HL-60 (cell line): ENCODE data around the gene FRMPD4.

Experiments
- DNase-seq, 2 experiments: peaks; one replicate each; pipeline ENCODE4 v3.0.0-alpha.2; 2010 to 2020; ENCODE audit warnings: low read depth in 1 of 2, low spot score in 1 of 2
- H3K27ac ChIP-seq: fragments of 250-450 bp; sonication (Bioruptor Pico); replicated peaks from 2 replicates; pipeline ENCODE4 v1.5.1; 2020; ENCODE audit warnings: mild to moderate bottlenecking, moderate library complexity
- H3K27me3 ChIP-seq: fragments of 250-450 bp; sonication (Bioruptor Pico); 2 replicates; pipeline ENCODE4 v1.5.1; 2021; ENCODE audit warnings: mild to moderate bottlenecking, moderate library complexity; ENCODE audit not compliant: insufficient read depth, poor library complexity, severe bottlenecking
- H3K4me3 ChIP-seq: replicated peaks from 2 replicates; pipeline ENCODE4 v1.5.1; 2011; ENCODE audit warnings: mild to moderate bottlenecking, control low read depth, low read length; ENCODE audit not compliant: insufficient read depth
- CTCF ChIP-seq: IDR thresholded peaks from one replicate; pipeline ENCODE4 v1.5.1; 2011; ENCODE audit warnings: low read length, control low read depth, inconsistent platforms; ENCODE audit not compliant: insufficient read depth
- GABPA ChIP-seq: IDR thresholded peaks from 2 replicates; pipeline ENCODE4 v1.6.1; 2012; ENCODE audit warnings: low read depth
- POLR2AphosphoS5 ChIP-seq: IDR thresholded peaks from 2 replicates; pipeline ENCODE4 v1.6.1; 2012; ENCODE audit warnings: low read depth
- SPI1 ChIP-seq: IDR thresholded peaks from 2 replicates; pipeline ENCODE4 v1.6.1; 2012; ENCODE audit warnings: low read depth, mild to moderate bottlenecking, borderline replicate concordance
- TF ChIP-seq, protein P1 (sequence below): IDR thresholded peaks from 2 replicates; pipeline ENCODE4 v1.6.1; 2012; ENCODE audit warnings: low read depth; ENCODE audit not compliant: insufficient replicate concordance

FRMPD4 gene

GRCh38 chrX:12396584-12396983 lies 258.3 kb downstream of the FRMPD4 start:
- TF ChIP-seq CTCF = no peak
- TF ChIP-seq POLR2AphosphoS5 = no peak
- no peak overlapping the region for H3K27ac ChIP-seq
- H3K27me3 ChIP-seq = no peaks in the 10 kb centered on the region
- H3K4me3 ChIP-seq = no peak overlapping the region
- DNase-seq = no peak

DNA sequence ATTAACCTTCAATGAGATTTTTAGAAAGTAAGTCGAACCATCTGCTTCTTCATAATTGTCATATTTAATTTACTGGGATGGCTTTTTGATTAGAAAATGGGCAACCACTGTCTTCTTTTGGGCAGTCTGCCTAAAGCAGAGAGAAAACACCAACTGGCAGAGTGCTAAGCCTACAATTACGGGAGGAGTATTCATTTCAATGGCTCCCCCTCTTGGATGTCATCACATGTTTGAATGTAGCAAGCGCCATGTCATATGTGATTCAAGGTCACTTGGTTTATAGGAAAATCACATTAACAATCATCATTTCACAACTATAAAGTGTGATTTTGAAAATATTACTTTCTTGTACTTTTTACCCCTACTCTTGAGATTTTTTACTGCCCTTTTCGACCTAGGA lies 261.9 kb downstream of the FRMPD4 start:
- Histone ChIP-seq H3K4me3 (no peak overlapping the region), H3K27ac (no peak overlapping the region), H3K27me3 (no peaks in the 10 kb centered on the region)
- TF ChIP-seq GABPA = no peak
- no peak for TF ChIP-seq POLR2AphosphoS5
- no peak for TF ChIP-seq CTCF
- TF ChIP-seq, protein P1, sequence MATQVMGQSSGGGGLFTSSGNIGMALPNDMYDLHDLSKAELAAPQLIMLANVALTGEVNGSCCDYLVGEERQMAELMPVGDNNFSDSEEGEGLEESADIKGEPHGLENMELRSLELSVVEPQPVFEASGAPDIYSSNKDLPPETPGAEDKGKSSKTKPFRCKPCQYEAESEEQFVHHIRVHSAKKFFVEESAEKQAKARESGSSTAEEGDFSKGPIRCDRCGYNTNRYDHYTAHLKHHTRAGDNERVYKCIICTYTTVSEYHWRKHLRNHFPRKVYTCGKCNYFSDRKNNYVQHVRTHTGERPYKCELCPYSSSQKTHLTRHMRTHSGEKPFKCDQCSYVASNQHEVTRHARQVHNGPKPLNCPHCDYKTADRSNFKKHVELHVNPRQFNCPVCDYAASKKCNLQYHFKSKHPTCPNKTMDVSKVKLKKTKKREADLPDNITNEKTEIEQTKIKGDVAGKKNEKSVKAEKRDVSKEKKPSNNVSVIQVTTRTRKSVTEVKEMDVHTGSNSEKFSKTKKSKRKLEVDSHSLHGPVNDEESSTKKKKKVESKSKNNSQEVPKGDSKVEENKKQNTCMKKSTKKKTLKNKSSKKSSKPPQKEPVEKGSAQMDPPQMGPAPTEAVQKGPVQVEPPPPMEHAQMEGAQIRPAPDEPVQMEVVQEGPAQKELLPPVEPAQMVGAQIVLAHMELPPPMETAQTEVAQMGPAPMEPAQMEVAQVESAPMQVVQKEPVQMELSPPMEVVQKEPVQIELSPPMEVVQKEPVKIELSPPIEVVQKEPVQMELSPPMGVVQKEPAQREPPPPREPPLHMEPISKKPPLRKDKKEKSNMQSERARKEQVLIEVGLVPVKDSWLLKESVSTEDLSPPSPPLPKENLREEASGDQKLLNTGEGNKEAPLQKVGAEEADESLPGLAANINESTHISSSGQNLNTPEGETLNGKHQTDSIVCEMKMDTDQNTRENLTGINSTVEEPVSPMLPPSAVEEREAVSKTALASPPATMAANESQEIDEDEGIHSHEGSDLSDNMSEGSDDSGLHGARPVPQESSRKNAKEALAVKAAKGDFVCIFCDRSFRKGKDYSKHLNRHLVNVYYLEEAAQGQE = no peak
- TF ChIP-seq SPI1 = no peak
- no peak for DNase-seq

GRCh38 chrX:12401252-12401651 lies 263.0 kb downstream of the FRMPD4 start:
- no peak overlapping the region for H3K4me3 ChIP-seq
- no peaks in the 10 kb centered on the region for H3K27me3 ChIP-seq
- DNase-seq = no peak
- H3K27ac ChIP-seq = no peak overlapping the region
- no peak for TF ChIP-seq GABPA
- TF ChIP-seq CTCF = no peak
- no peak for TF ChIP-seq SPI1
- no peak for TF ChIP-seq POLR2AphosphoS5
- TF ChIP-seq, protein P1 = no peak

GRCh38 chrX:12403474-12404082 lies 265.3 kb downstream of the FRMPD4 start:
- DNase-seq = no peak
- no peak overlapping the region for H3K27ac ChIP-seq
- no peak overlapping the region for H3K4me3 ChIP-seq
- no peak for TF ChIP-seq CTCF
- TF ChIP-seq SPI1 = no peak
- TF ChIP-seq, protein P1 = no peak
- no peak for TF ChIP-seq POLR2AphosphoS5
- TF ChIP-seq GABPA = no peak
- no peaks in the 10 kb centered on the region for H3K27me3 ChIP-seq
